Measurements from ENCODE around the gene CFAP52. TPM values are rescaled to one million over a fixed set of nuclear protein-coding genes. Genes with fewer than 3 reads are reported as not detected.
"Not testable (repeated sequence)": the region's sequence is repeated elsewhere in the genome, so short reads cannot be mapped to it uniquely, and the experiment has no call there.

Gene CFAP52
- total RNA-seq = under 1 TPM in 1 of 2 donors, not detected in 1; 0.41 TPM
- long read RNA-seq = 0 reads

- peak; percentile 86 to 95 for ATAC-seq
- intact Hi-C loops (cut with DNase I) = no loop called here
- DNase-seq = peak; percentile 85
Observed at GRCh38 chr17:9576521-9577372, at the start of gene CFAP52. CFAP52 (plus strand) TSS chr17:9576642; CDS start chr17:9576696, 54 bp downstream.

- ATAC-seq (no peak), DNase-seq (no peak)
- intact Hi-C loops (cut with DNase I) = loop anchor here in 1 of 2 donors (10.0 kb wide), 1 partner anchor 323 kb away; no protein-coding TSS in a partner anchor
Observed at GRCh38 chr17:9527788-9528187, 48.7 kb upstream of the CFAP52 start.

- ATAC-seq = peak in 1 of 2 donors; percentile 57
- no peak for DNase-seq
- intact Hi-C loops (cut with DNase I) = loop anchor here in 1 of 2 donors (10.0 kb wide), 1 partner anchor 324 kb away; no protein-coding TSS in a partner anchor
Observed at GRCh38 chr17:9529033-9529700, 47.3 kb upstream of the CFAP52 start.

- ATAC-seq (no peak), DNase-seq (no peak)
- intact Hi-C loops (cut with DNase I) = no loop called here
Observed at GRCh38 chr17:9531034-9531433, 45.4 kb upstream of the CFAP52 start.

- ATAC-seq (no peak), DNase-seq (no peak)
- intact Hi-C loops (cut with DNase I) = no loop called here
Observed at GRCh38 chr17:9532715-9533114, 43.7 kb upstream of the CFAP52 start.

- DNase-seq (no peak), ATAC-seq (no peak)
- intact Hi-C loops (cut with DNase I) = no loop called here
Observed at GRCh38 chr17:9533441-9533840, 43.0 kb upstream of the CFAP52 start.

GRCh38 chr17:9536061-9536460 is 40.4 kb upstream of the CFAP52 start:
- DNase-seq (no peak), ATAC-seq (no peak)
- intact Hi-C loops (cut with DNase I) = no loop called here

GRCh38 chr17:9537177-9537776 is 39.2 kb upstream of the CFAP52 start:
- DNase-seq = no peak

GRCh38 chr17:9538626-9539025 is 37.8 kb upstream of the CFAP52 start:
- ATAC-seq (no peak), DNase-seq (no peak)
- intact Hi-C loops (cut with DNase I) = no loop called here

More at GRCh38 chr17:9537177-9537776, 39.2 kb upstream of the CFAP52 start:
- ATAC-seq = no peak
- intact Hi-C loops (cut with DNase I) = no loop called here

- no peak for DNase-seq
- ATAC-seq = no peak
- intact Hi-C loops (cut with DNase I) = no loop called here
Observed at GRCh38 chr17:9541718-9542117, 34.7 kb upstream of the CFAP52 start.

GRCh38 chr17:9544221-9544620 is 32.2 kb upstream of the CFAP52 start:
- DNase-seq (no peak), ATAC-seq (no peak)
- intact Hi-C loops (cut with DNase I) = no loop called here

- DNase-seq = no peak
- intact Hi-C loops (cut with DNase I) = no loop called here
- ATAC-seq = no peak
Observed at GRCh38 chr17:9549215-9549614, 27.2 kb upstream of the CFAP52 start.

- intact Hi-C loops (cut with DNase I) = no loop called here
- no peak for ATAC-seq
- no peak for DNase-seq
Observed at GRCh38 chr17:9553181-9553580, 23.3 kb upstream of the CFAP52 start.

GRCh38 chr17:9553596-9553995 is 22.8 kb upstream of the CFAP52 start:
- ATAC-seq = no peak
- intact Hi-C loops (cut with DNase I) = no loop called here
- no peak for DNase-seq

GRCh38 chr17:9554715-9555114 is 21.7 kb upstream of the CFAP52 start:
- intact Hi-C loops (cut with DNase I); ATAC-seq; DNase-seq: not testable (repeated sequence)

- intact Hi-C loops (cut with DNase I) = no loop called here
- ATAC-seq (no peak), DNase-seq (no peak)
Observed at GRCh38 chr17:9557161-9557755, 19.2 kb upstream of the CFAP52 start.

GRCh38 chr17:9557857-9558256 is 18.6 kb upstream of the CFAP52 start:
- intact Hi-C loops (cut with DNase I) = no loop called here
- no peak for ATAC-seq
- no peak for DNase-seq

- ATAC-seq (no peak), DNase-seq (no peak)
- intact Hi-C loops (cut with DNase I) = no loop called here
Observed at GRCh38 chr17:9564104-9564503, 12.3 kb upstream of the CFAP52 start.

GRCh38 chr17:9566067-9566466 is 10.4 kb upstream of the CFAP52 start:
- intact Hi-C loops (cut with DNase I) = no loop called here
- DNase-seq (no peak), ATAC-seq (no peak)

GRCh38 chr17:9566739-9567138 is 9.7 kb upstream of the CFAP52 start:
- ATAC-seq; DNase-seq; intact Hi-C loops (cut with DNase I): not testable (repeated sequence)

All from left cardiac atrium (tissue), 4 donors.